Ovary (tissue), 9 donors: ENCODE results near the gene SIX3. TPM values are rescaled to one million over a fixed set of nuclear protein-coding genes. Genes with fewer than 3 reads are reported as not detected.

Experiments
- DNase-seq, 5 donors: peaks; one replicate each; pipeline ENCODE4 v3.0.0-alpha.2; 2019 to 2020
- H3K27ac ChIP-seq, 2 donors: fragments of 200-600 bp; one replicate each; pipeline versions ENCODE4 v1.5.1 to v1.8.0; 2019 to 2022
- H3K27me3 ChIP-seq: fragments of 200-600 bp; one replicate; pipeline ENCODE4 v1.8.0; 2022
- H3K36me3 ChIP-seq: fragments of 200-600 bp; sonication (generic); one replicate; pipeline ENCODE4 v1.5.1; 2019
- H3K4me1 ChIP-seq: one replicate; pipeline ENCODE4 v1.8.1; 2013; ENCODE audit warnings: mild to moderate bottlenecking, moderate library complexity; ENCODE audit not compliant: insufficient read depth
- H3K4me3 ChIP-seq: fragments of 200-600 bp; sonication (generic); one replicate; pipeline ENCODE4 v1.5.1; 2017
- H3K9me3 ChIP-seq, 2 donors: fragments of 200-600 bp in 1 of 2; sonication (generic) in 1 of 2; one replicate each; pipeline versions ENCODE4 v1.5.1 to v1.8.1; 2013 to 2019; ENCODE audit warnings: mild to moderate bottlenecking in 1 of 2, moderate library complexity in 1 of 2
- CTCF ChIP-seq, 3 donors: fragments of 450-650 bp in 2 of 3; fragments of 200-600 bp in 1 of 3; IDR thresholded peaks; one replicate each; pipeline versions ENCODE4 v1.5.1 to v1.8.0; 2016 to 2022; ENCODE audit warnings: antibody characterized with exemption in 3 of 3, mild to moderate bottlenecking in 1 of 3
- EP300 ChIP-seq: sonication (generic); formaldehyde crosslinking; IDR thresholded peaks from one replicate; pipeline ENCODE4 v1.6.1; 2017; ENCODE audit warnings: antibody characterized with exemption
- POLR2A ChIP-seq: fragments of 450-650 bp; IDR thresholded peaks from one replicate; pipeline ENCODE4 v1.6.1; 2017; ENCODE audit warnings: antibody characterized with exemption, mild to moderate bottlenecking, moderate library complexity
- WGBS, 3 donors: extraction: QIAGEN DNeasy Blood & Tissue Kit in 1 of 3; methylation state at CpG; one replicate each; pipeline versions ENCODE4 v1.1.5 to v1.1.7; 2013 to 2017; 5-methylcytosine and 5-hydroxymethylcytosine counted together
- intact Hi-C, 4 donors: fragments of 100-400 bp; cut with DNase I; formaldehyde crosslinking; loops; one replicate each; pipeline versions ENCODE4 v1.11.0 to v1.15.1; 2022 to 2023
- polyA plus RNA-seq, 2 donors: library from polyadenylated mRNA; stranded (reverse); fragments of 200-250 nt in 1 of 2; fragments of 350-450 nt in 1 of 2; fragmentation: Illumina TruSeq in 1 of 2; extraction: RNeasy Lipid Tissue Mini Kit (QIAGEN cat#74804) in 1 of 2; gene quantifications; one replicate each; pipeline ENCODE4 v1.2.3, GENCODE V29; 2013 to 2014
- total RNA-seq, 7 donors: library from RNA; depleted of rRNA in 2 of 7; stranded (reverse); fragments of >200 nt in 2 of 7; fragmentation: NEBNext Ultra II Directional in 3 of 7; extraction: Animal tissue kit (Norgen Biotek cat#: 25700) in 3 of 7; gene quantifications; one replicate each; pipeline versions ENCODE4 v1.1.0 to v1.2.4, GENCODE V29; 2016 to 2023
- donor health status: DM: no; HTN: no; CAD: no; lungs with moderate emphysema.
- donor health status: DM: no; HTN: no; CAD: no.
- donor health status: Bipolar disorder and iron deficiency.
- donor health status: DM: yes; HTN: yes; CAD: no.
- donor health status: DM: no; HTN: no; CAD: no.
- donor health status: DM: yes; HTN: yes; CAD: no.

SIX3 gene
- total and polyA plus RNA-seq, 9 donors, result not detected

DNA sequence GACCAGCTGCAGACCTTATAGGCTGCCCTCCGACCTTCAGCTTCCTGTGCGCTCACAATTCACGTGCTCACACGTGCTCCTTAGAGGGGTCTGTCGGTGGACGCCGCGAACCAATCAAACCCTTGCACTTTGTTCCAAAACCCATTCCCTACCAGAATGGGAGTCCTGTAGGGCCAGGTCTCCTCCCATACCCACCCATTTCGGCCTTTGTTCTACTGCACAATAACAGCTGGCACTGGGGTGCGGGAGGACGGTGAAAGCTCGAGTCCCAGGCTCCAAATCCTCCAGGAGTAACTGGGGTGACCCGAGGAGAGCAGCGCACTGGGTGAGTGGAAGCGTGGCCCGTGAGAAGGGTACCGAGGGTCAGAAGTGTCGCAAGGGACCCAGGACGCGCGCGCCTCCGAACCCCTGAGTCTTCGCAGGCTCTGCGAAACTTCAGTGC is 13.0 kb downstream of the SIX3 start:
- TF ChIP-seq EP300 (no peak), POLR2A (no peak), CTCF (IDR thresholded peaks at IDR 0.05) (no peak)
- Histone ChIP-seq H3K27ac (no peak overlapping the region), H3K4me3 (no peak overlapping the region), H3K36me3 (no peaks in the 10 kb centered on the region), H3K9me3 (no peaks in the 10 kb centered on the region), H3K4me1 (peaks cover 10% of the 10 kb centered on the region), H3K27me3 (no peaks in the 10 kb centered on the region)
- no peak for DNase-seq
- WGBS, 3 donors, result 4 to 8% (median 5%) methylated on average over 23 to 25 of the region's 25 CpGs
- intact Hi-C loops, result loop anchor here in 3 of 4 donors (10.0 kb wide), 3 partner anchors 470 to 910 kb away; no protein-coding TSS in a partner anchor

DNA sequence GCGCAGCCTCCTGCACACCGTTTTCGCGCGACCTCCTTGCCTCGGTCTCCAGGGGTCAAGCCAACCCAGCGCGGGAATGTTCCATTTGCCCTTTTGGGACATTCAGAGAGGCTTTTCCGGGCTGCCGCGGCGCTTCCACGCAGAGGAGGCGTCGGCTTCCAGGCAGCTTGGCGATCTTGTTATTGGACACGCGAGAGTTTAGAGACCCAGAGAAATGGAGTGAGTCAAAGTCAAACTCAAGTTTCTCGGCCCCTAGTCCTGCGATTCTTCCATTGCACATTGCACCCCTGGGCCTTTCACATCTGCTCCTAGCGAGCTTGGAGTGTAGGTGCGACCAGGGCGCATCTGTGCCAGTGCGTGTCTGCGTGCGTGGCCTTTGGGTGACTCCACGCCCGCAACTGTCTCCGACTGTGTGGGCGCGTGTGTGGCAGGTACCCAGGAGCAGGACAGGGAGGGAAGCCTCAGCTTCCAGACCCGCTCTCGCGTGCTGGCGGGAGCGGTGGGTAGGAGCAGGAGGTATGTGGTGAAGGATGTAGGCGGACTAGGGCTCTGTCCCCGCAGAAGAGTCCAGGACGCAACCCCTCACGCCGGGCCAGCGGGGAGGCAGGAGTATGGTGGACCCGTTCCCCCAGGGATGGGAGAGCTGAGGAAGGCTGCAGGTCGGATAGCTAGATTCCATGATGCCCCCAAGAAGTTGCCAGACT is 13.5 kb downstream of the SIX3 start:
- intact Hi-C loops, result loop anchor here in 3 of 4 donors (10.0 kb wide), 3 partner anchors 470 to 910 kb away; no protein-coding TSS in a partner anchor
- Histone ChIP-seq H3K4me1 (peaks cover 10% of the 10 kb centered on the region), H3K27me3 (no peaks in the 10 kb centered on the region), H3K4me3 (no peak overlapping the region), H3K9me3 (no peaks in the 10 kb centered on the region), H3K36me3 (no peaks in the 10 kb centered on the region), H3K27ac (no peak overlapping the region)
- TF ChIP-seq CTCF (IDR thresholded peaks at IDR 0.05) (no peak), EP300 (no peak), POLR2A (no peak)
- WGBS, 3 donors, result 3 to 4% (median 3%) methylated on average over 36 to 44 of the region's 44 CpGs
- no peak for DNase-seq

GRCh38 chr2:44955593-44956392 is 14.3 kb downstream of the SIX3 start:
- H3K36me3 ChIP-seq, result no peaks in the 10 kb centered on the region
- H3K4me1 ChIP-seq, result peaks cover 10% of the 10 kb centered on the region
- intact Hi-C loops, result loop anchor here in 3 of 4 donors (10.0 kb wide), 3 partner anchors 471 to 911 kb away; no protein-coding TSS in a partner anchor
- 6 to 17% (median 7%) methylated on average over 23 to 38 of the region's 38 CpGs for WGBS, 3 donors
- TF ChIP-seq EP300, result no peak
- TF ChIP-seq POLR2A, result no peak
- peak in 2 of 3 donors; percentile 51 to 61 for TF ChIP-seq CTCF (IDR thresholded peaks at IDR 0.05)
- H3K4me3 ChIP-seq, result no peak overlapping the region
- no peaks in the 10 kb centered on the region for H3K27me3 ChIP-seq
- peak; percentile 30 to 73 (median 53) for DNase-seq
- H3K27ac ChIP-seq, result no peak overlapping the region
- H3K9me3 ChIP-seq, result no peaks in the 10 kb centered on the region

GRCh38 chr2:44956843-44957242 is 15.3 kb downstream of the SIX3 start:
- TF ChIP-seq EP300 (no peak), CTCF (IDR thresholded peaks at IDR 0.05) (no peak), POLR2A (no peak)
- WGBS, 3 donors, result 10 to 16% (median 15%) methylated on average over 1 of the region's 1 CpG
- Histone ChIP-seq H3K4me1 (peaks cover 8% of the 10 kb centered on the region), H3K27ac (no peak overlapping the region), H3K27me3 (no peaks in the 10 kb centered on the region), H3K4me3 (no peak overlapping the region), H3K36me3 (no peaks in the 10 kb centered on the region), H3K9me3 (no peaks in the 10 kb centered on the region)
- no peak for DNase-seq
- intact Hi-C loops, result loop anchor here in 3 of 4 donors (10.0 kb wide), 3 partner anchors 472 to 912 kb away; no protein-coding TSS in a partner anchor
